Mesothelial cell of epicardium (in vitro differentiated cells): ENCODE data around the gene LRP2BP. TPM values are rescaled to one million over a fixed set of nuclear protein-coding genes. Genes with fewer than 3 reads are reported as not detected.

Experiments
- DNase-seq, 2 experiments: peaks; one replicate each; pipeline ENCODE4 v3.0.0; 2021; ENCODE audit warnings: low spot score in 2 of 2; ENCODE audit not compliant: unreplicated experiment in 2 of 2
- H3K27ac Mint-ChIP-seq: 2 replicates; pipeline ENCODE4 v1.8.0; 2021; ENCODE audit warnings: mixed read lengths
- H3K27me3 Mint-ChIP-seq: 2 replicates; pipeline ENCODE4 v1.8.0; 2021; ENCODE audit warnings: low read depth, mixed read lengths
- H3K36me3 Mint-ChIP-seq: 2 replicates; pipeline ENCODE4 v1.8.0; 2021; ENCODE audit warnings: mixed read lengths
- H3K4me1 Mint-ChIP-seq: 2 replicates; pipeline ENCODE4 v1.8.0; 2021; ENCODE audit warnings: mixed read lengths
- H3K4me3 Mint-ChIP-seq: 2 replicates; pipeline ENCODE4 v1.8.0; 2021; ENCODE audit warnings: mild to moderate bottlenecking, moderate library complexity, mixed read lengths
- H3K9me3 Mint-ChIP-seq: 2 replicates; pipeline ENCODE4 v1.8.0; 2021; ENCODE audit warnings: mixed read lengths
- total RNA-seq: library from RNA; stranded (reverse); gene quantifications from 3 replicates; pipeline ENCODE4 v1.2.1, GENCODE V29; 2021
- TF ChIP-seq, protein P1 (sequence below): fragments of 200-600 bp; sonication (generic); IDR thresholded peaks from one replicate; pipeline ENCODE4 v1.5.0; 2021; ENCODE audit warnings: antibody characterized with exemption; ENCODE audit not compliant: unreplicated experiment

The LRP2BP gene
- total RNA-seq, 1 donor from 2014 or later = 1.6 TPM

DNA sequence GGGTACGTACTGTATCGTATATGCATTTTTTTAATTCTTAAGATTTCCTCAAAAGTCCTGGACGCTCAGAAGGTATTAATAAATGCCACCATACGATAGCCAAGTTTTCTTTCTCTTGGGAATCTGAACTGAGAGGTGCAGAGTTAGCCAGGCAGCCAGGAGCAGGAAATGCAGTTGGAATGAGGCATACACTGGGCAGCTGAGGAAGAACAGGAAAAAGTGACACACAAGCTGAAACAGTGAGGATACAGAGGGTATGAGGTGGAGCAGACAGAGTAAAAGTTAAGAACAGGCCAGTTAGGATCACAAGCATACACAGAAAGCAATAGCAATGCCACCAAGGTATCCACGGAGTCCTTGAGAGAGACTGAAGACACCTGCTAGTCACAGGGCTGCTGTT is 16.7 kb upstream of the LRP2BP start:
- no peaks in the 10 kb centered on the region for H3K4me1 Mint-ChIP-seq
- H3K27me3 Mint-ChIP-seq = no peaks in the 10 kb centered on the region
- no peak overlapping the region for H3K4me3 Mint-ChIP-seq
- H3K36me3 Mint-ChIP-seq = peaks cover 39% of the 10 kb centered on the region
- DNase-seq = no peak
- no peak overlapping the region for H3K27ac Mint-ChIP-seq
- TF ChIP-seq, protein P1, sequence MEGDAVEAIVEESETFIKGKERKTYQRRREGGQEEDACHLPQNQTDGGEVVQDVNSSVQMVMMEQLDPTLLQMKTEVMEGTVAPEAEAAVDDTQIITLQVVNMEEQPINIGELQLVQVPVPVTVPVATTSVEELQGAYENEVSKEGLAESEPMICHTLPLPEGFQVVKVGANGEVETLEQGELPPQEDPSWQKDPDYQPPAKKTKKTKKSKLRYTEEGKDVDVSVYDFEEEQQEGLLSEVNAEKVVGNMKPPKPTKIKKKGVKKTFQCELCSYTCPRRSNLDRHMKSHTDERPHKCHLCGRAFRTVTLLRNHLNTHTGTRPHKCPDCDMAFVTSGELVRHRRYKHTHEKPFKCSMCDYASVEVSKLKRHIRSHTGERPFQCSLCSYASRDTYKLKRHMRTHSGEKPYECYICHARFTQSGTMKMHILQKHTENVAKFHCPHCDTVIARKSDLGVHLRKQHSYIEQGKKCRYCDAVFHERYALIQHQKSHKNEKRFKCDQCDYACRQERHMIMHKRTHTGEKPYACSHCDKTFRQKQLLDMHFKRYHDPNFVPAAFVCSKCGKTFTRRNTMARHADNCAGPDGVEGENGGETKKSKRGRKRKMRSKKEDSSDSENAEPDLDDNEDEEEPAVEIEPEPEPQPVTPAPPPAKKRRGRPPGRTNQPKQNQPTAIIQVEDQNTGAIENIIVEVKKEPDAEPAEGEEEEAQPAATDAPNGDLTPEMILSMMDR = no peak
- peaks cover 4% of the 10 kb centered on the region for H3K9me3 Mint-ChIP-seq

DNA sequence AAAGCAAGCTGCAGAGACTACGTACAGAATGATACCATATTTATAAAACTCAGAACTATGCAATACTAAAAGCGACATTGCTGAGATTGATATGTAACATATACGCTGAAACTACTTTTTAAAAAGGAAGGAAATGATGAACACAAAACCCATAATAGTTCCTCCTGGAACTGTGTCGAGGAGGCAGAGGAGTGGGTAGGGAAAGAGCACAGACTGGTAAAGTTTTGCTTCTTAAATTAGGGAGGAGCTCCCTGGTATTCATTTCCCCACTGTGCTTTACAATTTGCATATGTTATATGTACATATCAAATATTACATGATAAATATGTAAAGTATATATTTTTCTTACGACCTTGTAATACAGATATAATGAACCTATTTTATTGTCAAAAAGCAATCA is 16.1 kb upstream of the LRP2BP start:
- DNase-seq = no peak
- Mint-ChIP-seq H3K27me3 (no peaks in the 10 kb centered on the region), H3K9me3 (peaks cover 4% of the 10 kb centered on the region), H3K27ac (no peak overlapping the region), H3K4me3 (no peak overlapping the region), H3K36me3 (peaks cover 33% of the 10 kb centered on the region), H3K4me1 (no peaks in the 10 kb centered on the region)
- TF ChIP-seq, protein P1 = no peak

DNA sequence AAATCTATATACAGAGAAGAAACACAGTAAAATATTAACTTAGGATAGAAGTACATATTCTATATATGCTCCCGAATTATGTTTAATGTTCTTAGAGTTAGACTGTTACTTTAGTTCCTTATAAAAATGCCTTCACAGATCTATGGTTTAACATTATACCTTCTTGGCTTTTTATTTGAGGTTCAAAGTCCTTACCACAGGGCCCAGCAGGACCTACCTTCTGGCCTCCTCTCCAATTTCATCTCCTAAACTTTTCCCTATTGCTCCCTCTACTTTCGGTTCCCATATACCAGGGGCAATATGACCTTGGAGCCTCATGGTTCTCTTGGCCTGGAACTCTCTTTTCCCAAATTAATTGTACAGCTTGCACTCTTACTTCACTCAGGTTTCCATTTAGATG is 12.7 kb upstream of the LRP2BP start:
- Mint-ChIP-seq H3K4me1 (no peaks in the 10 kb centered on the region), H3K27ac (no peak overlapping the region), H3K27me3 (no peaks in the 10 kb centered on the region), H3K4me3 (no peak overlapping the region), H3K9me3 (peaks cover 4% of the 10 kb centered on the region), H3K36me3 (peaks cover 35% of the 10 kb centered on the region)
- TF ChIP-seq, protein P1 = no peak
- DNase-seq = no peak

DNA sequence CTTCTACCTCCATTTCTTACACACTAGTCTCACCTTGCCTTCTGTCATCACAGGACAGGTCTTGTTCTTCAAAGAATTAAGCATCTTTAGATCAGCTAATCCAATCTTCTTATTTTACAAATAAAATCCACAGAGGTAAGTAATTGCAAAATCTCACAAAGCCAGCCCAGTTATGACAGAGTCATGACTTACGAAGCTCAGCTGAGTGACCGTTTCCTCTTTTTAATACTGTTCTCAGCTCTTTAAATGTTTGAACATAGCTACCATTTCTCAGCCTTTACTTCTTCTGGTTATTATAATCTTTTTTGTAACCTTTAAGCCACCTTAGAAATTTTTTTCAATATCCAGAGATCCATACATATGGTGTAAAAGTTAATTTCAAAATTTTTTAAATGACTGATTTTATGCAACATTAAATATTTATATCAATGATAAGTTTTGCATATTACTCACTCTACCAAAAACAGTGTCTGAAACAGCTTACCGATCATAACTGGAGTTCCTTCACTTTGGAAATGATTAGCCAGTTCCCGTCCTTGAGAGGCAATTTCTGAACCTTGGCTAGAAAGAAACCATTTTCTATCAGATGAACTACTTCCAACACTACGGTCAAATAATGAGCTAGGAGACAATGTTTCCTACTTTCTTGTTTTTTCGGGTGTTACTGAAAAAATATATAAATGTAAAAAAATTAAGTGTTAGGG is 9.7 kb upstream of the LRP2BP start:
- no peak for DNase-seq
- Mint-ChIP-seq H3K27ac (no peak overlapping the region), H3K36me3 (peaks cover 39% of the 10 kb centered on the region), H3K4me3 (no peak overlapping the region), H3K27me3 (no peaks in the 10 kb centered on the region), H3K9me3 (peaks cover 4% of the 10 kb centered on the region), H3K4me1 (no peaks in the 10 kb centered on the region)
- TF ChIP-seq, protein P1 = no peak

DNA sequence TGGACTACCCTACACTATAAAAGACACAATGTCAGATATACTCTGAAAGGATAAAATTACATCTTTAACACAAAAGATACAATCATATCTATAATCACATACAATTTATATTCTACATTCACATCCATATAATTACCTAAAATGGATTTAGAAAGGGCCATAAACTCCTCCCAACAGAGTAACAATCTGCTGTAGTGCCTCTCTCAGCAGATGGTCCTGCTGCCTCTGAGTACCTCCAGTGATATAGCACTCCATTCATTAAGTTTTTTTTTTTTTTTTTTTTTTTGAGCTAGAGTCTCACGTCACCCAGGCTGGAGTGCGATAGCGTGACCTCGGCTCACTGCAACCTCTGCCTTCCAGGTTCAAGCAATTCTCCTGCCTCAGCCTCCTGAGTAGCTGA is 8.3 kb upstream of the LRP2BP start:
- Mint-ChIP-seq H3K36me3 (peaks cover 39% of the 10 kb centered on the region), H3K4me1 (no peaks in the 10 kb centered on the region), H3K9me3 (no peaks in the 10 kb centered on the region), H3K27me3 (no peaks in the 10 kb centered on the region), H3K4me3 (no peak overlapping the region), H3K27ac (no peak overlapping the region)
- DNase-seq = no peak
- TF ChIP-seq, protein P1 = no peak

DNA sequence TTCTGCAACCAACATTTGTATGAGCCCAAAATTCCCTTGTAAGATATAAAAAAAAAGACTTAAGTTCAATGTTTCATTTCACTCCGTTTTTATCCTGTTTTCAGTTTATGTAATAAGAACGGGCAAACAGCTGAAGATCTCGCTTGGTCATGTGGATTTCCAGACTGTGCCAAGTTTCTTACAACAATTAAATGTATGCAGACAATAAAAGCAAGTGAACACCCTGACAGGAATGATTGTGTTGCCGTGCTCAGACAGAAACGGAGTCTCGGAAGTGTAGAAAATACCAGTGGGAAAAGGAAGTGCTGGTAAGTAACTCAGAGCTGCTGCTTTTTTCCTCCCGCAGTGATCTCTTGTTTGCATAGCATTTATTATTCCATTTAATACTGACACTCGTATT is 3.7 kb upstream of the LRP2BP start:
- Mint-ChIP-seq H3K27me3 (no peaks in the 10 kb centered on the region), H3K4me1 (peaks cover 22% of the 10 kb centered on the region), H3K4me3 (no peak overlapping the region), H3K9me3 (no peaks in the 10 kb centered on the region), H3K27ac (no peak overlapping the region), H3K36me3 (peaks cover 27% of the 10 kb centered on the region)
- TF ChIP-seq, protein P1 = no peak
- no peak for DNase-seq
